HepG2 (cell line): ENCODE data around the gene FKBP9. TPM values are rescaled to one million over a fixed set of nuclear protein-coding genes. Genes with fewer than 3 reads are reported as not detected.

Experiments
- ATAC-seq: fragments of 200-7000 bp; cut with Tn5 transposase; 3 replicates; pipeline ENCODE4 v1.9.1; 2020; ENCODE audit warnings: mild to moderate bottlenecking, moderate library complexity
- BruUV-seq: library from RNA; stranded (reverse); fragments of 400-500 nt; replicated peaks from 2 replicates; lab custom pipeline; 2021; lab: Mats Ljungman, UMichigan
- CTCF ChIA-PET: fragments of 300-600 bp; formaldehyde crosslinking; extraction: SDS; loops from one replicate; lab custom pipeline; 2021; ENCODE audit warnings: low total read pairs, inconsistent platforms, low intra/inter-chr PET ratio; lab: Yijun Ruan, JAX
- POLR2A ChIA-PET: fragments of 350-600 bp; sonication (Branson Sonifier 250); formaldehyde crosslinking; loops from one replicate; lab custom pipeline; 2020; ENCODE audit warnings: antibody characterized with exemption, inconsistent platforms; lab: Yijun Ruan, JAX
- DNase-seq: peaks from one replicate; pipeline ENCODE4 v3.0.0-alpha.2; 2015; ENCODE audit warnings: low spot score
- FAIRE-seq: peaks from 3 replicates; lab custom pipeline; 2011; peaks lifted over from hg19 to GRCh38; lab: Jason Lieb, UNC
- H2AFZ ChIP-seq: one replicate; pipeline ENCODE4 v1.6.1; 2011; ENCODE audit warnings: low read length, inconsistent platforms
- H3K27ac ChIP-seq: fragments of 300-600 bp; 3 replicates; pipeline ENCODE4 v1.8.0; 2011; ENCODE audit warnings: mixed run types, mild to moderate bottlenecking, mixed read lengths, low read length, inconsistent platforms; ENCODE audit not compliant: insufficient read depth; ENCODE audit errors: extremely low read length
- H3K27me3 ChIP-seq, 2 experiments: fragments of 200-600 bp in 1 of 2; 2 replicates in 1 of 2; 3 replicates in 1 of 2; pipeline versions ENCODE4 v1.6.0 to v1.8.0; 2011; ENCODE audit warnings: low read length in 2 of 2, mild to moderate bottlenecking in 2 of 2, moderate library complexity in 2 of 2, inconsistent platforms in 1 of 2; ENCODE audit not compliant: insufficient read depth in 2 of 2, control insufficient read depth in 1 of 2
- H3K36me3 ChIP-seq, 2 experiments: fragments of 200-600 bp in 1 of 2; replicated peaks in 1 of 2; 2 replicates in 1 of 2; 3 replicates in 1 of 2; pipeline versions ENCODE4 v1.5.1 to v1.8.0; 2011; ENCODE audit warnings: low read length in 2 of 2, inconsistent platforms in 1 of 2; ENCODE audit not compliant: insufficient read depth in 2 of 2, control insufficient read depth in 1 of 2
- H3K4me1 ChIP-seq: 2 replicates; pipeline ENCODE4 v1.5.1; 2012; ENCODE audit warnings: low read length, inconsistent platforms; ENCODE audit not compliant: insufficient read depth
- H3K4me2 ChIP-seq: 2 replicates; pipeline ENCODE4 v1.6.0; 2011; ENCODE audit warnings: low read depth, low read length, inconsistent platforms
- H3K4me3 ChIP-seq, 3 experiments: fragments of 200-600 bp in 1 of 3; sonication (generic), shearing (Covaris generic) in 1 of 3; replicated peaks in 1 of 3; 2 replicates each; pipeline ENCODE4 v1.5.1; 2011 to 2016; ENCODE audit warnings: low read length in 3 of 3, inconsistent platforms in 2 of 3, low read depth in 2 of 3, mild to moderate bottlenecking in 2 of 3, control low read depth in 1 of 3, mixed read lengths in 1 of 3; ENCODE audit not compliant: insufficient read depth in 1 of 3
- H3K79me2 ChIP-seq: one replicate; pipeline ENCODE4 v1.6.1; 2011; ENCODE audit warnings: low read length, inconsistent platforms; ENCODE audit not compliant: insufficient read depth
- H3K9ac ChIP-seq: 2 replicates; pipeline ENCODE4 v1.6.0; 2011; ENCODE audit warnings: mild to moderate bottlenecking, low read depth, low read length, inconsistent platforms; ENCODE audit not compliant: insufficient read depth
- H3K9me3 ChIP-seq: 2 replicates; pipeline ENCODE4 v1.5.1; 2012; ENCODE audit warnings: mild to moderate bottlenecking, low read length
- H4K20me1 ChIP-seq: 2 replicates; pipeline ENCODE4 v1.6.0; 2011; ENCODE audit warnings: inconsistent platforms, mild to moderate bottlenecking, low read length, moderate library complexity; ENCODE audit not compliant: insufficient read depth
- EEA1 ChIP-seq: sonication (generic); formaldehyde crosslinking; IDR thresholded peaks from 2 replicates; pipeline ENCODE4 v1.5.1; 2020; ENCODE audit warnings: mild to moderate bottlenecking, missing genetic modification reagents, borderline replicate concordance
- ELF3 ChIP-seq: IDR thresholded peaks from 2 replicates; pipeline ENCODE4 v1.6.1; 2016; ENCODE audit warnings: missing genetic modification reagents, missing compliant biosample characterization
- MAFG ChIP-seq: sonication (generic); formaldehyde crosslinking; IDR thresholded peaks from 2 replicates; pipeline ENCODE4 v1.5.1; 2020; ENCODE audit warnings: mild to moderate bottlenecking, missing genetic modification reagents
- MEF2D ChIP-seq: sonication (generic); formaldehyde crosslinking; IDR thresholded peaks from 2 replicates; pipeline ENCODE4 v1.5.1; 2020; ENCODE audit warnings: mild to moderate bottlenecking, missing genetic modification reagents
- SSRP1 ChIP-seq: IDR thresholded peaks from 2 replicates; pipeline ENCODE4 v1.6.1; 2016; ENCODE audit warnings: control low read depth
- TCF7 ChIP-seq: sonication (generic); IDR thresholded peaks from 2 replicates; pipeline ENCODE4 v1.6.1; 2016; ENCODE audit warnings: antibody characterized with exemption, low read depth
- TFDP1 ChIP-seq: IDR thresholded peaks from 2 replicates; pipeline ENCODE4 v1.6.1; 2016; ENCODE audit warnings: missing compliant biosample characterization, missing genetic modification reagents, borderline replicate concordance
- UBTF ChIP-seq: sonication (generic); formaldehyde crosslinking; IDR thresholded peaks from 2 replicates; pipeline ENCODE4 v1.4.0; 2020; ENCODE audit warnings: mild to moderate bottlenecking, missing genetic modification reagents
- ZBTB2 ChIP-seq: sonication (generic); formaldehyde crosslinking; IDR thresholded peaks from 2 replicates; pipeline ENCODE4 v1.8.0; 2022; ENCODE audit warnings: low read depth, missing genetic modification reagents
- ZHX1 ChIP-seq: sonication (generic); formaldehyde crosslinking; IDR thresholded peaks from 2 replicates; pipeline ENCODE4 v1.8.1; 2022; ENCODE audit warnings: low read depth, mild to moderate bottlenecking, missing genetic modification reagents
- ZNF615 ChIP-seq: sonication (generic); formaldehyde crosslinking; IDR thresholded peaks from 2 replicates; pipeline ENCODE4 v1.5.0; 2020; ENCODE audit warnings: mild to moderate bottlenecking, missing genetic modification reagents, borderline replicate concordance
- ZNF775 ChIP-seq: sonication (generic); formaldehyde crosslinking; IDR thresholded peaks from 2 replicates; pipeline ENCODE4 v1.4.0; 2020; ENCODE audit warnings: missing genetic modification reagents, mild to moderate bottlenecking, moderate library complexity, borderline replicate concordance
- ZSCAN12 ChIP-seq: sonication (generic); formaldehyde crosslinking; IDR thresholded peaks from 2 replicates; pipeline ENCODE4 v1.9.0; 2021; ENCODE audit warnings: mild to moderate bottlenecking, missing genetic modification reagents
- WGBS: methylation state at CpG from one replicate; pipeline ENCODE4 v1.1.6; 2017; ENCODE audit warnings: low lambda C conversion rate; 5-methylcytosine and 5-hydroxymethylcytosine counted together
- in situ Hi-C: cut with HindIII; loops from 2 replicates; pipeline ENCODE4 v1.10.0; 2017; ENCODE audit warnings: low pct_unique_long_range_greater_than_20kb; ENCODE audit not compliant: extremely low pct_ligation_motif_present
- intact Hi-C: fragments of 100-400 bp; cut with micrococcal nuclease; formaldehyde crosslinking; loops from one replicate; pipeline ENCODE4 v1.10.0; 2022; ENCODE audit not compliant: unreplicated experiment
- polyA plus RNA-seq, 8 experiments: library from polyadenylated mRNA; depleted of rRNA in 3 of 8; stranded (reverse) in 7 of 8; unstranded in 1 of 8; fragments of >200 nt; fragmentation: Illumina TruSeq in 4 of 8; extraction: Trizol in 4 of 8; gene quantifications; 2 replicates each; pipeline versions ENCODE4 v1.2.1 to v1.2.3, GENCODE V29; 2011 to 2016; ENCODE audit warnings: low read depth in 4 of 8, missing spikeins in 1 of 8, mixed read lengths in 1 of 8; ENCODE audit not compliant: insufficient read depth in 1 of 8
- total RNA-seq, 5 experiments: library from RNA; depleted of rRNA; stranded (reverse); fragments of >200 nt; fragmentation: Illumina TruSeq; extraction: Trizol; gene quantifications; 2 replicates each; pipeline ENCODE4 v1.2.3, GENCODE V29; 2016; ENCODE audit warnings: low read depth in 1 of 5

The FKBP9 gene
- total and polyA plus RNA-seq, 2 of the 13 experiments (the other 11 are each of a cell fraction or from before 2014, with no cell fraction given), result 34.0 to 41.5 TPM

- ChIA-PET CTCF (interaction anchor here (1.4 kb wide), 1 partner anchor 143 kb away, joined by 4 read pairs; no protein-coding TSS in a partner anchor), POLR2A (interaction anchor here (0.5 to 3.5 kb wide), 6 partner anchors 11 to 118 kb away, joined by 3 to 30 read pairs (median 5); partner anchors contain the start of genes FKBP9 and NT5C3A)
- Histone ChIP-seq H3K9ac (no peak overlapping the region), H3K79me2 (peaks cover 28% of the 10 kb centered on the region), H4K20me1 (no peaks in the 10 kb centered on the region), H3K27ac (no peak overlapping the region), H2AFZ (peak overlapping the region; percentile 46), H3K9me3 (peaks cover 5% of the 10 kb centered on the region), H3K36me3 (no peaks in the 10 kb centered on the region; a peak in 1 of 5 replicates), H3K4me3 (peak overlapping the region in 1 of 3 experiments; percentile 85; a peak in 1 of 6 replicates), H3K4me2 (peak overlapping the region; percentile 63), H3K27me3 (peaks cover 0 to 2% of the 10 kb centered on the region in 2 experiments; a peak in 2 of 5 replicates), H3K4me1 (peaks cover 29% of the 10 kb centered on the region)
- intact Hi-C loops (loop anchor here (1.0 to 5.0 kb wide), 3 partner anchors 14 to 164 kb away; partner anchors contain the start of genes FKBP9 and RP9), in situ Hi-C loops (no loop called here)
- ATAC-seq, result no peak
- DNase-seq, result no peak
- FAIRE-seq, result no peak
- 0% methylated on average over 2 of the region's 6 CpGs for WGBS
- BruUV-seq, result no TSS peak
- TF ChIP-seq SSRP1 (CRISPR knock-in tag), result no peak
- 0 out of 2 replicates have a peak, but pooled peaks have one; percentile 9 for TF ChIP-seq EEA1 (CRISPR knock-in tag)
- TF ChIP-seq MEF2D (CRISPR knock-in tag), result no peak
- no peak for TF ChIP-seq ZNF615 (CRISPR knock-in tag)
- TF ChIP-seq ZNF775 (CRISPR knock-in tag), result no peak
- TF ChIP-seq ELF3 (CRISPR knock-in tag), result no peak
- no peak for TF ChIP-seq MAFG (CRISPR knock-in tag)
- 0 out of 2 replicates have a peak, but pooled peaks have one; percentile 15 for TF ChIP-seq ZHX1 (CRISPR knock-in tag)
- TF ChIP-seq ZBTB2 (CRISPR knock-in tag), result peak; percentile 36; the same call in 1 of the 2 replicates
- TF ChIP-seq TCF7, result peak; percentile 21; the same call in 1 of the 2 replicates
- TF ChIP-seq ZSCAN12 (CRISPR knock-in tag), result no peak
- peak; percentile 54 for TF ChIP-seq TFDP1 (CRISPR knock-in tag)
- TF ChIP-seq UBTF (CRISPR knock-in tag), result no peak
Observed at GRCh38 chr7:32943252-32944030, 13.8 kb upstream of the FKBP9 start.
